Testis (tissue), 2 donors: ENCODE data around the gene SLC25A29.

Source experiments
- POLR2A ChIP-seq: fragments of 450-650 bp; IDR thresholded peaks from one replicate; pipeline ENCODE4 v1.6.1; 2017; ENCODE audit warnings: antibody characterized with exemption, mild to moderate bottlenecking, moderate library complexity
- TF ChIP-seq, protein P1 (sequence below), 3 experiments: fragments of 450-650 bp in 2 of 3; fragments of 200-600 bp in 1 of 3; sonication (generic) in 1 of 3; IDR thresholded peaks; one replicate each; pipeline ENCODE4 v1.5.1; 2016 to 2019; ENCODE audit warnings: antibody characterized with exemption in 3 of 3, mild to moderate bottlenecking in 2 of 3, moderate library complexity in 1 of 3

DNA sequence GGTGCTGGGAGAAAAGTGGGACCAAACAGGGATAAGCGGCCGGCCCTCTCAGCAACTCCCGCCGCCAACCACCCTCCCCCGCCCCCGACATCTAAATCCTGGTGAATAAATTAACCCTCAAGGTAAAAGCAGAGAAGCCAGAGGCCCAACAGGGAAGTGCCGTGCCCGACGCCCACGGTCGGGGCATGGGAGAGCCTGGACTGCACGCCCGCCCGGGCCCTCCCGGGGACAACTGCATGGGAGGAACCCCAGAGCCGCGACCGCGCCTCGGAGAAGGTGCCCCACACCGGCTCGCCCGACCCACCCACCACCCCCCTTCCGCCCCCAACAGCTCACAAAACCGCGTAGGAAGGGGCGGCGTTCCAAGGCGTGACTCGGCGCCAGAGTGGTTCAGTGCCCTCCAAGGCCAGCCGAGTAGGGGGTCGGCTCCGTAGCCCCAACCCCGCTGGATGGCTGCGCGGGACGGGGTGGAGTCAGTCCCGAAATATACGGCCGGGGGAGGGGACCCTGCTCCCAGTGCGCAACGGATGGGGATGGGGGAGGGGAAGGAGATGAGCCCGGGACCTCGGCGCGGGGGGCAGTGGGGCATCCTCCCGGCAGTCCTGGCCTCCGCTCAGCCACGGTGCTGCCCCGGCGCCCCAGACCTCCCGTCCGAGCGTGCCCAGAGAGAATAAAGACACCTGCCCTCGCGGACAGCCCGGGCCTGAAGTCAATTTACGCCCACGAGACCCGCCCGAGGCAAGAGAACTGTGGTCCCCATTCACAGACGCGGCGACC, 732 bp downstream of the SLC25A29 start:
- TF ChIP-seq, protein P1, sequence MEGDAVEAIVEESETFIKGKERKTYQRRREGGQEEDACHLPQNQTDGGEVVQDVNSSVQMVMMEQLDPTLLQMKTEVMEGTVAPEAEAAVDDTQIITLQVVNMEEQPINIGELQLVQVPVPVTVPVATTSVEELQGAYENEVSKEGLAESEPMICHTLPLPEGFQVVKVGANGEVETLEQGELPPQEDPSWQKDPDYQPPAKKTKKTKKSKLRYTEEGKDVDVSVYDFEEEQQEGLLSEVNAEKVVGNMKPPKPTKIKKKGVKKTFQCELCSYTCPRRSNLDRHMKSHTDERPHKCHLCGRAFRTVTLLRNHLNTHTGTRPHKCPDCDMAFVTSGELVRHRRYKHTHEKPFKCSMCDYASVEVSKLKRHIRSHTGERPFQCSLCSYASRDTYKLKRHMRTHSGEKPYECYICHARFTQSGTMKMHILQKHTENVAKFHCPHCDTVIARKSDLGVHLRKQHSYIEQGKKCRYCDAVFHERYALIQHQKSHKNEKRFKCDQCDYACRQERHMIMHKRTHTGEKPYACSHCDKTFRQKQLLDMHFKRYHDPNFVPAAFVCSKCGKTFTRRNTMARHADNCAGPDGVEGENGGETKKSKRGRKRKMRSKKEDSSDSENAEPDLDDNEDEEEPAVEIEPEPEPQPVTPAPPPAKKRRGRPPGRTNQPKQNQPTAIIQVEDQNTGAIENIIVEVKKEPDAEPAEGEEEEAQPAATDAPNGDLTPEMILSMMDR (IDR thresholded peaks at IDR 0.05), result no peak
- TF ChIP-seq POLR2A, result no peak
